Stimulated activated CD8-positive, alpha-beta memory T cell treated with anti-CD3 and anti-CD28 coated beads, Interleukin-2, amount 100 ng/mL, for 48 hours (primary cell): ENCODE results near the gene HAUS8.
"Not testable (repeated sequence)": the region's sequence is repeated elsewhere in the genome, so short reads cannot be mapped to it uniquely, and the experiment has no call there.

Experiments
- DNase-seq, 2 donors: peaks; one replicate each; pipeline ENCODE4 v3.0.0-alpha.2; 2020; ENCODE audit warnings: low read depth in 2 of 2

Gene HAUS8

GRCh38 chr19:17075035-17075863 is at the start of gene HAUS8, which contains the start of gene MYO9B:
Gene HAUS8 (minus strand): TSS chr19:17075452. CDS start chr19:17075422, 30 bp downstream.
Gene MYO9B (plus strand): TSS chr19:17075777. CDS start chr19:17101718, 25,941 bp downstream.
- peak; percentile 96 to 99 for DNase-seq

DNA sequence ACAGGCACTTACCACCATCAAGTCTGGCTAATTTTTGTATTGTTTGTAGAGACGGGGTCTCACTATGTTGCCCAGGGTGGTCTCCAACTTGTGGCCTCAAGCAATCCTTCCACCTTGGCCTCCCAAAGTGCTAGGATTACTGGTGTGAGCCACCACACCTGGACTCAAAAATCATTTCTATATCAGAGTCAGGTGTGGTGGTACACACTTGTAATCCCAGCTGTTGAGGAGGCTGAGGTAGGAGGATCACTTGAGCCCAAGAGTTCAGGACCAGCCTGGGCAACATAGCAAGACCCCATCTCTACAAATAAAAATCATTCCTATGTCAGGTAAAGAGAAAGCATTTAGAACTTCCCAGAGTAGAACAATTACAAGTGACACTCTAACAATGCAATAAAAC is 48.8 kb upstream of the HAUS8 start:
- DNase-seq: no peak

GRCh38 chr19:17123041-17123440 is 47.8 kb upstream of the HAUS8 start:
- DNase-seq: no peak

DNA sequence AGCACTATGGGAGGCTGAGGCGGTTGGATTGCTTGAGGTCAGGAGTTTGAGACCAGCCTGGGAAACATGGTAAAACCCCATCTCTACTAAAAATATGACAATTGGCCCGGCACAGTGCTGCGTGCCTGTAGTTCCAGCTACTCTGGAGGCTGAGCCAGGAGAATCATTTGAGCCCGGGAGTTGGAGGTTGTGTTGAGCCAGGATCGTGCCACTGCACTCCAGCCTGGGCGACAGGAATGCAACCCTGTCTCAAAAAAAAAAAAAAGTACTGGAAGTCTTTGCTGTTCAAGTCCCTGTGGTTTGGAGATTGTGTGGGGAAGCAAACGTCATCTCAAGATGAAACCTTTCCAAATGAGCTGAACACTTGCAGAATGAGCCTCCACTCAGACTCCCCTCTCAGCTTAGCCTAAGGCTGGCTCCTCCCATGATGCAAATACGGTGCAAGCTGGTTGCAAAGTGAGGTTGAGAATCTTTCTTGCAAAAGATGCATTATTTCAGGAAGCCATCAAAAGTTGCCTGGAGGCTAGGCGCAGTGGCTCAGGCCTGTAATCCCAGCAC is 46.6 kb upstream of the HAUS8 start:
- DNase-seq: no peak

GRCh38 chr19:17118957-17119356 is 43.7 kb upstream of the HAUS8 start:
- no peak for DNase-seq

DNA sequence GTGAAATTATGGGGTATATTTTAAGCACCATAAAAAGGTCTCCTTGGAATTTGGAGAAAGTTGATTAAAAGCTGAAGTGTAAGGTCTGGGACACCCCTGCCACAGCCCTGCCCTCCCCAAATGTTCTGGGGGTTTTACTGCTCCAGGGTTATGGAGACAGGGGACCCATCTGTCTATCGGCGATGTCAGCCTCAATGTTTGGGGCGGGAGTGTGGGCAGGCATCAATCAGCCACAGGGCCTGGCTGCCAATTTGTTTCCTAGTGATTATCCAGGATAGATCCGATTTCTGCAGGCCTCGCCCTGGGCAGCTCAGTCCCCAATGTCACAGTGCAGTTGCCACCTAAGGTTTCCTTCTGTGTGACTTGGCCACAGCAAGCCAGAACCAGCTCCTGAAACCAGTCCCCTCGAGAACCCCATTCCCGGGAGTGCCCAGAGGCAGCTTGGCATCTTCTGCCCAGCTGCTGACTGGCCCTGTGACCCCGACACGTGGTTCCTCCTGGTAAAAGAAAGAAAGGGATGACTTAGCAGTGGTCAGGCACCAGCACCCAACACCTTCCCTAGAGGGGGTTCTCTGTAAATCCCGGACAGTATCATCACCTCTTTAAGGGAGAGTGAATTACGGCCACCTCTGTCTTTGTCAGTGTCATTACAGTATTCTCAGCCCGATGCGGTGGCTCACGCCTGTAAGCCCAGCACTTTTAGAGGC is 41.9 kb upstream of the HAUS8 start:
- DNase-seq: no peak

DNA sequence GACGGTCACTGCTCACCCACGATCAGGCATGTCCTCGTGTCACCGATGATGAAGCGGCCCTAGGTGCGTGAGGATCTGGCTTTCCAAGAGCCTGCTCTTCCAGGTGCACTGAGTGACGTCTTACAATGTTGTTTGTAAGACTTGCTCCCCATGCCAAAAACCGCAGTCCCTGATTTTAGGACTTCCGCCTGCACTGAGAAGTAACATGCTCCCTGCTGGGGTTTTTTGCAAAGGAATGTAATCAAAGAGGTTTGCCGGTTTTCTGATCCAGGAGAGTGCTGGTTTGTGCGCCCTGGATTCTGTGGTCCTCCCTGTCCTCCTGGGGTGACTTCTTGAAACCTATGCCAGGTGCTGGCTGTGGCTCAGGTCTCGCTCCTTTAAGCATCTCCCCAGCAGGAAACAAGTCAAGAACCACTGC is 39.2 kb upstream of the HAUS8 start:
- DNase-seq: no peak

DNA sequence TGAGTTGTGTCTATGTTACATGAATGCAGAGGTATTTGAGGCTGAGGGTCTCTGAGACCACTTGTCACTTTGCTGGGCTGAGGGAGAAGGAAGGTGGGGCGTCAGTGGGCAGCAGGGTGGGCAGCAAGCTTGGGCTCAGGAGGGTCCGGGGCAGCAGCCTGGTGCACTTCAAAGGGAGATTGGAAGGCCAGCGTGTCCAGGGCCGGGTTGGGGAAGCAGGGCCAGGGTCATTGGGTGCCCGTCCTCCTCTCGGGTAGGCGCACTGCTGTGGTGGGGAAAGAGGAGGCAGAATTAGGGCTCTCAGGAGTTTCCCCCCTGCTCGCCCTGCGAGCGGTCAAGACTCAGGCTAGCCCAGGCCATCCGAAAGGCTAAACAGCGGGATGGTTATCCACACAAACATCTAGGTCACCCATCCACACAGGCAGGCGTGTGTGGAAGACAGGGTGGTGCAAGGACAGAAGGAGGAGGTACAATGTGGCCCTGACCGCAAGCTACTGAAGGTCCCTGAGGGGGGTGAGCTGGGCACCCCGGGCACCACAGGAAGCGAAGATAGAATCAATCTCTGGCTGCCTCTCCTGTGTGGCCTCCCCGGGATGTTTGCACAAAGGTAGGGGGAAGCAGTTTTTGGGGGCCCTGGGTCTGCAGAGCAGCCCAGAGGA is 38.0 kb upstream of the HAUS8 start:
- DNase-seq: no peak

GRCh38 chr19:17112700-17113099 is 37.4 kb upstream of the HAUS8 start:
- no peak for DNase-seq

GRCh38 chr19:17112271-17112670 is 37.0 kb upstream of the HAUS8 start:
- no peak for DNase-seq

DNA sequence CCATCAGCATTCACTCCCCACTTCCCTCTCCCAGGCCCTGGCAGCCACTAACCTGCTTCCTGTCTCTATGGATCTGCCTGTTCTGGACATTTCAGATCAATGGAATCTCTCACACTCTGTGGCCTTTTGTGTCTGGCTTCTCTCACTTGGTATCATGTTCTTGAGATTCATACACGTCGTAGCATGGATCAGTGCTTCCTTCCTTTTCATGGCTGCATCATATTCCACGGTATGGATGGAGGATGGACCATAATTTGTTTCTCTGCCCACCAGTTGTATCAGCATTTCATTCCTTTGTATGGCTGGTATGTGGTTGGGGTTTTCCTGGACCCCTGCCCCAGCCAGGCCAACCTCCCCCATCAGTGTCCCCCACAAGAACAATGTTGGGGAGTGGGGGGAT is 36.5 kb upstream of the HAUS8 start:
- DNase-seq: no peak

DNA sequence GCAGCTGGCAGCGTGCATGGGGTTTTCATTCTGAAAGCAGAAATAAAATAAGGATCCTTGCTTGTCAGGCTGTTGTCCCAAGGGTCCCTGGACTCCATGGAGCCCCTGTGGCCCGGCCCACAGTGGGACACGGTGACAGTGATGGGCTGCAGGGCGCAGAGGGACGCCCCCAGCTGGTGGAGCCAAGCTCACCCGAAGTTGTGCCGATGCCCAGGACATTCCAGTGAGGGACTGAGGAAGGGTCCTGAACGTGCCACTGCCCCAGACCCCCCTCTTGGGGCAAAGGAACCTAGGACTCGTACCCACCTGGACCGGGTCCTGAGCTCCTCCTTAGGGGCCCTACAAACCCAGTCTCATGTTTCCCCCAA is 35.3 kb upstream of the HAUS8 start:
- DNase-seq: no peak

GRCh38 chr19:17109962-17110598 is 34.8 kb upstream of the HAUS8 start:
- peak; percentile 8 to 18 for DNase-seq

- DNase-seq: no peak
These were observed 34.0 kb upstream of the HAUS8 start for GRCh38 chr19:17109300-17109699.

GRCh38 chr19:17108453-17108784 is 33.2 kb upstream of the HAUS8 start:
- no peak for DNase-seq

- DNase-seq: no peak
These were observed 32.5 kb upstream of the HAUS8 start for GRCh38 chr19:17107546-17108452.

- not testable (repeated sequence) for DNase-seq
These were observed 31.7 kb upstream of the HAUS8 start for GRCh38 chr19:17106964-17107363.

DNA sequence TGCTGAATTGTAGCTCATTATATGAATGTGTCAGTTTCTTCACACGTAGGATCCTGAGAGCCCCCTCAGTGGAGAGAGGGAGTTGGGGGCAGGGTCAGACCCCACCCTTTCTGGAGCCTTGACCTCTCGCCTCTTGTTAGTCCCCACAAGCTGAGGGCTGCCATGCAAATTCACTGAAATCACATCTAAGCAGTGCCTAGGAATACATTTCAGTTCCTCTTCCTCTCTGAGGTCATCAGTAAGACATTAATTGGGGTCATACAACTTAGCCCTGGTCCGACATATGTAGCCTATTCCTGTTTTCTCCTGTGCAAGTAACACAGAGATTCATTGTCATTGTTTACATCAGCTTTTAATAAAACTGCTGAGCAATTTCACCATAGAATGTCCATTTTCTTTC is 30.3 kb upstream of the HAUS8 start:
- DNase-seq: no peak

- no peak for DNase-seq
These were observed 29.4 kb upstream of the HAUS8 start for GRCh38 chr19:17104679-17105078.

GRCh38 chr19:17103177-17103576 is 27.9 kb upstream of the HAUS8 start:
- DNase-seq: peak in 1 of 2 donors; percentile 17
